ENCODE results near the gene MRPL14.

MRPL14 gene

GRCh38 chr6:44064948-44065272, 62.3 kb downstream of the MRPL14 start:
- DNase-seq (ENCODE audit: low spot score), result no peak

- no peak for DNase-seq (ENCODE audit: low spot score)
Observed at GRCh38 chr6:44064089-44064947, 62.9 kb downstream of the MRPL14 start.

GRCh38 chr6:44063561-44064059, 63.6 kb downstream of the MRPL14 start:
- DNase-seq (ENCODE audit: low spot score), result no peak

Measured in HuH-7 (cell line).